HG03135 (cell line): ENCODE measurements around the gene RAB20.
"Not testable (repeated sequence)": the region's sequence is repeated elsewhere in the genome, so short reads cannot be mapped to it uniquely, and the experiment has no call there.

Source experiments
- ATAC-seq: cut with Tn5 transposase; IDR thresholded peaks from one replicate; pipeline ENCODE4 v1.9.1; 2021; ENCODE audit warnings: mild to moderate bottlenecking, moderate library complexity; ENCODE audit not compliant: unreplicated experiment

The RAB20 gene

GRCh38 chr13:110561344-110562035 lies at the start of gene RAB20:
Gene RAB20, minus strand, starts transcription at chr13:110561722. Its CDS starts 203 bp downstream, at chr13:110561519.
- ATAC-seq, result peak; percentile 74

GRCh38 chr13:110610955-110611595 lies 49.6 kb upstream of the RAB20 start:
- peak; percentile 35 for ATAC-seq

GRCh38 chr13:110607675-110608224 lies 46.2 kb upstream of the RAB20 start:
- ATAC-seq, result no peak

GRCh38 chr13:110606281-110606680 lies 44.8 kb upstream of the RAB20 start:
- not testable (repeated sequence) for ATAC-seq

- ATAC-seq, result no peak
Observed at GRCh38 chr13:110605132-110605531, 43.6 kb upstream of the RAB20 start.

GRCh38 chr13:110600980-110601379 lies 39.5 kb upstream of the RAB20 start:
- no peak for ATAC-seq

- no peak for ATAC-seq
Observed at GRCh38 chr13:110600261-110600819, 38.8 kb upstream of the RAB20 start.

- no peak for ATAC-seq
Observed at GRCh38 chr13:110597041-110597689, 35.6 kb upstream of the RAB20 start.

GRCh38 chr13:110593430-110594130 lies 32.1 kb upstream of the RAB20 start:
- ATAC-seq, result peak; percentile 71

- ATAC-seq, result no peak
Observed at GRCh38 chr13:110592665-110593064, 31.1 kb upstream of the RAB20 start.

- no peak for ATAC-seq
Observed at GRCh38 chr13:110590577-110590976, 29.1 kb upstream of the RAB20 start.

- no peak for ATAC-seq
Observed at GRCh38 chr13:110589793-110590390, 28.4 kb upstream of the RAB20 start.

- ATAC-seq, result no peak
Observed at GRCh38 chr13:110583178-110583865, 21.8 kb upstream of the RAB20 start.

GRCh38 chr13:110582421-110582954 lies 21.0 kb upstream of the RAB20 start:
- no peak for ATAC-seq

GRCh38 chr13:110581506-110582185 lies 20.1 kb upstream of the RAB20 start:
- no peak for ATAC-seq

- ATAC-seq, result no peak
Observed at GRCh38 chr13:110580800-110581199, 19.3 kb upstream of the RAB20 start.

GRCh38 chr13:110578363-110578762 lies 16.8 kb upstream of the RAB20 start:
- no peak for ATAC-seq

- ATAC-seq, result no peak
Observed at GRCh38 chr13:110576736-110577476, 15.4 kb upstream of the RAB20 start.
